SK-N-SH (cell line): ENCODE results near the gene DENND5B.

Source experiments
- CTCF ChIP-seq: fragments of 200-600 bp; sonication (generic); IDR thresholded peaks from 2 replicates; pipeline ENCODE4 v1.6.1; 2017; ENCODE audit warnings: antibody characterized with exemption, mild to moderate bottlenecking, moderate library complexity
- EP300 ChIP-seq, 2 experiments: IDR thresholded peaks; 2 replicates each; pipeline versions ENCODE4 v1.4.0 to v1.6.1; 2012; ENCODE audit warnings: borderline replicate concordance in 1 of 2, low read depth in 1 of 2, low read length in 1 of 2
- EZH2phosphoT487 ChIP-seq: fragments of 200-600 bp; sonication (generic); IDR thresholded peaks from 2 replicates; pipeline ENCODE4 v1.6.1; 2017; ENCODE audit warnings: low read depth, mixed run types, mild to moderate bottlenecking, antibody characterized with exemption, moderate library complexity, borderline replicate concordance
- IRF3 ChIP-seq: fragments of 150-350 bp; IDR thresholded peaks from 2 replicates; pipeline ENCODE4 v1.6.1; 2016; ENCODE audit warnings: mild to moderate bottlenecking, low read depth, low read length
- POLR2AphosphoS5 ChIP-seq: IDR thresholded peaks from 2 replicates; pipeline ENCODE4 v1.6.1; 2012; ENCODE audit warnings: low read depth, low read length
- REST ChIP-seq: IDR thresholded peaks from 2 replicates; pipeline ENCODE4 v1.6.1; 2012; ENCODE audit warnings: mild to moderate bottlenecking, low read depth, low read length, moderate library complexity
- RXRA ChIP-seq: IDR thresholded peaks from 2 replicates; pipeline ENCODE4 v1.4.0; 2012; ENCODE audit warnings: low read depth, mild to moderate bottlenecking, borderline replicate concordance
- SIN3A ChIP-seq: IDR thresholded peaks from 2 replicates; pipeline ENCODE4 v1.6.1; 2012; ENCODE audit warnings: low read depth, mild to moderate bottlenecking, low read length, moderate library complexity, borderline replicate concordance
- SMC3 ChIP-seq: IDR thresholded peaks from 2 replicates; pipeline ENCODE4 v1.6.1; 2012; ENCODE audit warnings: low read depth, low read length, improper control_type of control experiment
- TAF1 ChIP-seq: IDR thresholded peaks from 2 replicates; pipeline ENCODE4 v1.6.1; 2012; ENCODE audit warnings: low read depth, mild to moderate bottlenecking, low read length, moderate library complexity, borderline replicate concordance
- USF1 ChIP-seq: IDR thresholded peaks from 2 replicates; pipeline ENCODE4 v1.4.0; 2012; ENCODE audit warnings: low read depth, borderline replicate concordance

- TF ChIP-seq CTCF (no peak), REST (no peak), USF1 (no peak), EP300 (IDR thresholded peaks at IDR 0.05; ENCODE audit: borderline replicate concordance in 1 of 2, low read depth in 1 of 2, low read length in 1 of 2) (no peak), TAF1 (no peak), POLR2AphosphoS5 (no peak), RXRA (no peak), IRF3 (no peak), SIN3A (no peak), EZH2phosphoT487 (no peak), SMC3 (no peak)
Observed at GRCh38 chr12:31524791-31525495, 66.0 kb downstream of the DENND5B start.
